GM12874 (cell line): ENCODE data around the gene SYMPK.

Source experiments
- CTCF ChIP-seq: IDR thresholded peaks from 2 replicates; pipeline ENCODE4 v1.5.1; 2011; ENCODE audit warnings: low read depth, mild to moderate bottlenecking, control low read depth, low read length, moderate library complexity; ENCODE audit not compliant: insufficient read depth

Gene SYMPK

GRCh38 chr19:45901912-45902650 is 39.1 kb upstream of the SYMPK start, which contains the start of gene MYPOP:
MYPOP (minus strand) TSS chr19:45902613; CDS start chr19:45901773, 840 bp downstream.
- TF ChIP-seq CTCF, result no peak

- 0 out of 2 replicates have a peak, but pooled peaks have one; percentile 1 for TF ChIP-seq CTCF
These were observed 38.5 kb upstream of the SYMPK start for GRCh38 chr19:45901432-45901911.

GRCh38 chr19:45900738-45901431 is 37.9 kb upstream of the SYMPK start:
- no peak for TF ChIP-seq CTCF

- no peak for TF ChIP-seq CTCF
These were observed 37.1 kb upstream of the SYMPK start for GRCh38 chr19:45899919-45900589.

GRCh38 chr19:45899253-45899652 is 36.3 kb upstream of the SYMPK start:
- no peak for TF ChIP-seq CTCF

GRCh38 chr19:45897261-45897812 is 34.4 kb upstream of the SYMPK start:
- TF ChIP-seq CTCF, result no peak

- TF ChIP-seq CTCF, result no peak
These were observed 32.6 kb upstream of the SYMPK start for GRCh38 chr19:45895519-45895972.
